Left lung (tissue), 10 donors: ENCODE results near the gene LCE3C. TPM values are rescaled to one million over a fixed set of nuclear protein-coding genes. Genes with fewer than 3 reads are reported as not detected.

Experiments used
- ATAC-seq: fragments of 200-7000 bp; cut with Tn5 transposase; one replicate; pipeline ENCODE4 v1.9.1; 2020; ENCODE audit warnings: moderate library complexity
- DNase-seq, 4 donors: peaks; one replicate each; pipeline ENCODE4 v3.0.0-alpha.2; 2013 to 2020
- H3K27ac ChIP-seq, 2 donors: fragments of 200-600 bp; sonication (generic) in 1 of 2; one replicate each; pipeline versions ENCODE4 v1.5.0 to v1.8.0; 2020 to 2021
- H3K27me3 ChIP-seq, 2 donors: fragments of 200-600 bp; sonication (generic) in 1 of 2; one replicate each; pipeline versions ENCODE4 v1.5.0 to v1.8.0; 2020 to 2021
- H3K36me3 ChIP-seq, 2 donors: fragments of 200-600 bp; sonication (generic) in 1 of 2; one replicate each; pipeline versions ENCODE4 v1.5.0 to v1.8.0; 2020 to 2021
- H3K4me1 ChIP-seq, 2 donors: fragments of 200-600 bp; one replicate each; pipeline ENCODE4 v1.8.0; 2021
- H3K4me3 ChIP-seq, 2 donors: fragments of 200-600 bp; sonication (generic) in 1 of 2; one replicate each; pipeline versions ENCODE4 v1.5.0 to v1.8.0; 2020 to 2021; ENCODE audit warnings: mild to moderate bottlenecking in 1 of 2
- H3K9me3 ChIP-seq, 2 donors: fragments of 200-600 bp; sonication (generic) in 1 of 2; one replicate each; pipeline versions ENCODE4 v1.5.0 to v1.8.0; 2020 to 2021
- CTCF ChIP-seq, 2 donors: fragments of 200-600 bp; sonication (generic) in 1 of 2; IDR thresholded peaks; one replicate each; pipeline versions ENCODE4 v1.5.0 to v1.8.0; 2021; ENCODE audit warnings: antibody characterized with exemption in 2 of 2
- intact Hi-C, 2 donors: fragments of 100-400 bp; cut with DNase I; formaldehyde crosslinking; loops; one replicate each; pipeline versions ENCODE4 v1.11.2 to v1.14.2; 2022
- polyA plus RNA-seq, 6 donors: library from polyadenylated mRNA; unstranded; fragments of 120-200 nt; gene quantifications; one replicate each; pipeline ENCODE4 v1.2.1, GENCODE V29; 2013; ENCODE audit not compliant: insufficient read length in 6 of 6
- total RNA-seq, 2 donors: library from RNA; stranded (reverse); fragmentation: NEBNext Ultra II Directional; extraction: Animal tissue kit (Norgen Biotek cat#: 25700); gene quantifications; one replicate each; pipeline ENCODE4 v1.2.1, GENCODE V29; 2021
- donor health status: DM: no; HTN: yes; CAD: no.
- donor health status: DM: no; HTN: no; CAD: no.

The LCE3C gene
- total and polyA plus RNA-seq, 8 donors, result not detected

- DNase-seq (no peak), ATAC-seq (no peak)
- no peak within 1 kb of the TSS for H3K4me3 ChIP-seq
- no peak within 1 kb of the TSS for H3K27ac ChIP-seq
- H3K9me3 ChIP-seq, result no peaks in the 10 kb centered on the region
- no peaks in the 10 kb centered on the region for H3K27me3 ChIP-seq
- intact Hi-C loops, result no loop called here
- H3K36me3 ChIP-seq, result no peaks in the 10 kb centered on the region
- no peak for TF ChIP-seq CTCF (IDR thresholded peaks at IDR 0.05)
- H3K4me1 ChIP-seq, result no peaks in the 10 kb centered on the region
These were observed 19.6 kb upstream of the LCE3C start, which contains the start of gene LCE3D for GRCh38 chr1:152580433-152580832. TSS of gene LCE3D (minus strand) at chr1:152580516. CDS start at chr1:152579936, 580 bp downstream.

- Histone ChIP-seq H3K4me3 (no peak overlapping the region), H3K27ac (no peak overlapping the region), H3K9me3 (no peaks in the 10 kb centered on the region), H3K4me1 (no peaks in the 10 kb centered on the region), H3K36me3 (no peaks in the 10 kb centered on the region), H3K27me3 (no peaks in the 10 kb centered on the region)
- DNase-seq (no peak), ATAC-seq (no peak)
- intact Hi-C loops, result no loop called here
- no peak for TF ChIP-seq CTCF (IDR thresholded peaks at IDR 0.05)
These were observed 17.4 kb upstream of the LCE3C start for GRCh38 chr1:152582647-152583046.

GRCh38 chr1:152585586-152585985 is 14.4 kb upstream of the LCE3C start:
- no peaks in the 10 kb centered on the region for H3K9me3 ChIP-seq
- ATAC-seq, result no peak
- H3K4me3 ChIP-seq, result no peak overlapping the region
- no peak overlapping the region for H3K27ac ChIP-seq
- no peak for TF ChIP-seq CTCF (IDR thresholded peaks at IDR 0.05)
- intact Hi-C loops, result no loop called here
- H3K27me3 ChIP-seq, result no peaks in the 10 kb centered on the region
- no peaks in the 10 kb centered on the region for H3K36me3 ChIP-seq
- no peak for DNase-seq
- no peaks in the 10 kb centered on the region for H3K4me1 ChIP-seq

- DNase-seq (no peak), ATAC-seq (no peak)
- Histone ChIP-seq H3K4me3 (no peak overlapping the region), H3K36me3 (no peaks in the 10 kb centered on the region), H3K4me1 (no peaks in the 10 kb centered on the region), H3K9me3 (no peaks in the 10 kb centered on the region), H3K27ac (no peak overlapping the region), H3K27me3 (no peaks in the 10 kb centered on the region)
- no peak for TF ChIP-seq CTCF (IDR thresholded peaks at IDR 0.05)
- intact Hi-C loops, result no loop called here
These were observed 3.0 kb upstream of the LCE3C start for GRCh38 chr1:152596986-152597385.

GRCh38 chr1:152613511-152613910 is 13.5 kb downstream of the LCE3C start, which contains the start of gene LCE3B:
TSS of gene LCE3B (plus strand) at chr1:152613811. CDS start at chr1:152613811, 0 bp downstream.
- peaks cover 0 to 11% of the 10 kb centered on the region in 2 donors for H3K9me3 ChIP-seq
- no peaks in the 10 kb centered on the region for H3K27me3 ChIP-seq
- DNase-seq, result no peak
- no peak for TF ChIP-seq CTCF (IDR thresholded peaks at IDR 0.05)
- intact Hi-C loops, result no loop called here
- H3K36me3 ChIP-seq, result no peaks in the 10 kb centered on the region
- no peaks in the 10 kb centered on the region for H3K4me1 ChIP-seq
- no peak within 1 kb of the TSS for H3K27ac ChIP-seq
- no peak for ATAC-seq
- no peak within 1 kb of the TSS for H3K4me3 ChIP-seq
